ENCODE results near the gene PHF2. TPM values are rescaled to one million over a fixed set of nuclear protein-coding genes. Genes with fewer than 3 reads are reported as not detected.
"Not testable (repeated sequence)": the region's sequence is repeated elsewhere in the genome, so short reads cannot be mapped to it uniquely, and the experiment has no call there.

The PHF2 gene
- total RNA-seq, 1 donor from 2014 or later: 24.8 TPM

DNA sequence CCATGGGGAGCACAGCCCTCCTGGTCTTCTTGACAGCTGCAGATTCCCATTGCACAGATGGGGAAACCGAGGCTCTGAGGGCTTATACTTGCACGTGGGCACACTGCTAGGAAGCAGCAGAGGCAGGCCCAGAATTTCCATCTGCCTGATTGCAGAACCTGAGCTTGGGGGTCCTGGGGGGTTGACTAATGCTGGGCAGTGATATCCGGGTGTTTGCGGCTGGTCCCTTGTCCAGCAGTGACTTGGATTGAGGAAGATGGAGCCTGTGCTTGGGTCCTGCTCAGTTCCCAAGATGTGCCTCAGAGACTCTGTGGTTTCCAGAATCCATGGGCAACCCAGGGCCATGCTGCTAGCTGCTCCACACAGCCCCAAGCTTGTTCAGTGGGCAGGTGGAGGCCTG is 91.2 kb downstream of the PHF2 start:
- Mint-ChIP-seq H3K4me3 (ENCODE audit: low read depth) (no peak overlapping the region), H3K36me3 (ENCODE audit: low read depth) (no peaks in the 10 kb centered on the region), H3K27ac (no peak overlapping the region), H3K9me3 (peaks cover 7% of the 10 kb centered on the region), H3K27me3 (ENCODE audit: low read depth) (no peaks in the 10 kb centered on the region), H3K4me1 (ENCODE audit: low read depth) (no peaks in the 10 kb centered on the region)
- intact Hi-C loops (cut with micrococcal nuclease): no loop called here
- no peak for DNase-seq (ENCODE audit: low spot score)

DNA sequence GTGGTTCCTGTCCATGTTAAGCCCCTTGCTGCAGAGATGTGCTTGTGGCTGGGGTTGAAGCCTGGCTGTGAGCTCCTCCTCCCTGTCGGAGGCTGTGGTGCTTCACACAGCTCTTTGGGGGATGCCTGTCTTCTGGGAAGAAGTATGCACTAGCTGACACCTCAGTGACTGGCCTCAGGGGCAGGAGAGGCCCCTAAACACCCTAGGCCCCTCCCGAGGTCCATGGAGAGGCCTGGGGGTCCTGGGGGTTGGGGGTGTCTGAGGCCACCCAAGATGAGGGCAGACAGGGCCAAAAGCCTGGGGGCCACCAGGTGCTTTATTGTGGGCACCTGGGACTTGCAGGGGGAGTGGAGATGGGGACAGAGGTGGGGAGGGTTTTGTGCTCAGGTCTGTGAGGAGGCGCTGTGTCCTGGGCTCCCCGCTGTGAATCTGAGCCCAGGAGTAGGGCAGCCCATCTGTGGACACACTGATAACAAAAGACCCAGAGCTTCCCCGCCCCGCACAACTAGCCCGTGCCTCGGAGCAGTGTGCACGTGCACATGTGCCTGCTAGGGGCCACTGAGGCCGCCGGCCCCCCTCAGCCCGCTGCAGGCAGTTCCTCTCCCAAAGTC is 92.0 kb downstream of the PHF2 start:
- DNase-seq (ENCODE audit: low spot score): no peak
- Mint-ChIP-seq H3K27me3 (ENCODE audit: low read depth) (no peaks in the 10 kb centered on the region), H3K4me1 (ENCODE audit: low read depth) (no peaks in the 10 kb centered on the region), H3K36me3 (ENCODE audit: low read depth) (peaks cover 6% of the 10 kb centered on the region), H3K4me3 (ENCODE audit: low read depth) (no peak overlapping the region), H3K27ac (no peak overlapping the region), H3K9me3 (peaks cover 7% of the 10 kb centered on the region)
- intact Hi-C loops (cut with micrococcal nuclease): no loop called here

DNA sequence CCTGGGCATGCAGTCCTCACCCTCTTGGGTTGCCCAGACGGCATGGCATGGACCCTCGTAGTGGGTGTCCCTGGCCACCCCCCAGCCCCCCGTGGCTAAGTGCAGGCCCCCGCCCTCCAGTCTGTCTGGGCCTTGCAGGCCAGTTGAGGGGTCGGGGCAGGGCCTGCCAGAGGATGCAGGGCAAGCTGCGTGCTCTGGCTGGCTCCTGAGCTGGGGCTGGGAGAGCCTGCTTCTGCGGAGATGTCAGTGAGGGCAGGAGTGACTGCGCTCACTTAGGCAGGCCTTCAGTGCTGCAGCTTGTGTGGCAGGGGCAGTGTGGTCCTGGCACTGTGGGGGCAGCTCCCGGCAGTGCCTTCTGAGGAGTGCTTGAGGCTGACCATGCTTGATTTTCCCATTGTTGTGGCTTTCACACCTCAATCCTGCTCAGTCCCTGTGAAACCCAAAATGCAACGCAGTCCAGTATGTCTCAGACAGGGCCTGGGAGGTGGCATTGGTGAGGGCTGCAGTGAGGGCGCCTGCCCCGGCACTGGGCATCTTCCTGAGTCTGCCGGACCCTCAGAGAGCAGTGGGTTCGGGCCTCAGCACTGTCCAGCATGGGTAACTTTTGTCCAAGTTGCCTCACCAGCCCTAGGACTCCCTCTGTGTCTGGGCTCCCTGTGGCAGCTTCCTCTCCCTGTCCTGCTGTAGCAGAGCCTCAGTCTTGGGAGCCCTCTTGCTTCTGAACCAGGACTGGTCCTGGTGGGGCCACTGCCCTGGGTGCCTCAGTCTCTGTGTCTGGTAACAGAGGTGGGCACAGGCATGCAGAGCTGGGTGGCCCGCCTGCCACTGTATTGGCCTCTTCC is 93.0 kb downstream of the PHF2 start:
- Mint-ChIP-seq H3K4me1 (ENCODE audit: low read depth) (no peaks in the 10 kb centered on the region), H3K4me3 (ENCODE audit: low read depth) (no peak overlapping the region), H3K27me3 (ENCODE audit: low read depth) (no peaks in the 10 kb centered on the region), H3K36me3 (ENCODE audit: low read depth) (peaks cover 6% of the 10 kb centered on the region), H3K27ac (no peak overlapping the region), H3K9me3 (peaks cover 7% of the 10 kb centered on the region)
- DNase-seq (ENCODE audit: low spot score): no peak
- intact Hi-C loops (cut with micrococcal nuclease): no loop called here

DNA sequence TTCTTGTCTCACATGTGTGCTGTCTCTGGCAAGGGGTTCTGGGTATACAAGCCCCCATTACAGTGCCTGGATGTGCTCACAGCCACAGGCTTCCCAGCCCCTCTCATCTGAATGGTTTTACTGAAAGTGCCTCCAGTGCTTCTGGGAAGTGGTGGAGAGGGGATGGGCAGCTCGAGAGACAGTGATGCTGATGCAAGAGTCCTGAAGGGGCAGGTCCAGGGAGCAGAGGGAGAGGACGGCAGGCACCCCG is 93.5 kb downstream of the PHF2 start:
- H3K36me3 Mint-ChIP-seq (ENCODE audit: low read depth): peaks cover 6% of the 10 kb centered on the region
- intact Hi-C loops (cut with micrococcal nuclease): no loop called here
- no peaks in the 10 kb centered on the region for H3K4me1 Mint-ChIP-seq (ENCODE audit: low read depth)
- no peaks in the 10 kb centered on the region for H3K27me3 Mint-ChIP-seq (ENCODE audit: low read depth)
- DNase-seq (ENCODE audit: low spot score): no peak
- no peak overlapping the region for H3K4me3 Mint-ChIP-seq (ENCODE audit: low read depth)
- H3K9me3 Mint-ChIP-seq: peaks cover 7% of the 10 kb centered on the region
- no peak overlapping the region for H3K27ac Mint-ChIP-seq

DNA sequence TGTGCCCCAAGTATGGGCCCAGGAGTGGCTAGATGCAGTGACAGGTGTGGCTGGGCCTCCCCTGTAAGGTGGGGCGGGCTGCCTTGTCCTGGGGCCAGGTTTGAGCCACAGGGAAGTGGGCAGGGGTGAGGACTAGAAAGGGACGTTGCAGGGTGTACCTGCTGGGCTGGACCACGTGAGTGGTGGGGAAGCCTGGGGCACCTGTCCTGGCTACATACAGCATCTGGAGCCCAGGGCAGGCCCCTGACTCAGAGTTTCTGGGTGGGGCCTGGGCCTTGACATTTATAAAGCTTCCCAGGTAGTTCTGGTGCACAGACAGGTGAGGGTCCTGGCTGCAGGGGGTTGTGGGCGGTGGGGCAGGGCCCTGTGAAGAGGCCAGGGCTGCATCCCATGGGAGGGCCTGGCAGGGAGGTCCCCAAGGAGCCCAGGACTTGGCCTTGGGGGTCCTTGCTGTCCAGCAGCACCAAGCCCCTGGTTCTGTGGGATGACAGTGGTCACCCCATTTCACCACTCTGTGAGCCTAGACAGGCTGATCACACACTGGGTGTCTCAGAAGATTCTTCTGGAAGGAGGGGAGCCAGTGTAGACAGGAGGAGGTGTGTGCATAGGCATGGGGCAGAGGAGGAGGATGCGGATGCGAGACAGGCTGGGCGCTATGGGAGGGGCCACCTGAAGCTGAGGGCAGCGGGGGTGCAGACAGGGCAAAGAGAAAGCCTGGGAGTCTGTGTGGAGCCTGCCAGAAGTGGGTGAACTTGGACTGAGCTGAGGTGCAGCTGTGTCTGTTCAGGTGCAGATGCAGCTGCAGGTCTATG is 94.0 kb downstream of the PHF2 start:
- no peak for DNase-seq (ENCODE audit: low spot score)
- H3K4me1 Mint-ChIP-seq (ENCODE audit: low read depth): no peaks in the 10 kb centered on the region
- H3K27ac Mint-ChIP-seq: no peak overlapping the region
- H3K9me3 Mint-ChIP-seq: peaks cover 7% of the 10 kb centered on the region
- H3K4me3 Mint-ChIP-seq (ENCODE audit: low read depth): no peak overlapping the region
- intact Hi-C loops (cut with micrococcal nuclease): no loop called here
- H3K36me3 Mint-ChIP-seq (ENCODE audit: low read depth): peaks cover 6% of the 10 kb centered on the region
- H3K27me3 Mint-ChIP-seq (ENCODE audit: low read depth): no peaks in the 10 kb centered on the region

DNA sequence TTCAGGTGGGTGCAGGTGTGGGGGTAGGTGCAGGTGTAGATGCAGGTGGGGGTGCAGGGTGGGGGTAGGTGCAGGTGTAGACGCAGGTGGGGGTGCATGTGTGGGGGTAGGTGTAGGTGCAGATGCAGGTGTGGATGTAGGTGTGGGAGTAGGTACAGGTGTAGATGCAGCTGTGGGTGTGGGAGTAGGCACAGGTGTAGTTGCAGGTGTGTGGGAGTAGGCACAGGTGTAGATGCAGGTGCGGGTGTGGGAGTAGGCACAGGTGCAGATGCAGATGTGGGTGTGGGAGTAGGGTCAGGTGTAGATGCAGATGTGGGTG is 94.6 kb downstream of the PHF2 start:
- intact Hi-C loops (cut with micrococcal nuclease): no loop called here
- peaks cover 7% of the 10 kb centered on the region for H3K9me3 Mint-ChIP-seq
- H3K4me3 Mint-ChIP-seq (ENCODE audit: low read depth): no peak overlapping the region
- no peaks in the 10 kb centered on the region for H3K27me3 Mint-ChIP-seq (ENCODE audit: low read depth)
- H3K4me1 Mint-ChIP-seq (ENCODE audit: low read depth): no peaks in the 10 kb centered on the region
- peaks cover 6% of the 10 kb centered on the region for H3K36me3 Mint-ChIP-seq (ENCODE audit: low read depth)
- no peak for DNase-seq (ENCODE audit: low spot score)
- no peak overlapping the region for H3K27ac Mint-ChIP-seq

DNA sequence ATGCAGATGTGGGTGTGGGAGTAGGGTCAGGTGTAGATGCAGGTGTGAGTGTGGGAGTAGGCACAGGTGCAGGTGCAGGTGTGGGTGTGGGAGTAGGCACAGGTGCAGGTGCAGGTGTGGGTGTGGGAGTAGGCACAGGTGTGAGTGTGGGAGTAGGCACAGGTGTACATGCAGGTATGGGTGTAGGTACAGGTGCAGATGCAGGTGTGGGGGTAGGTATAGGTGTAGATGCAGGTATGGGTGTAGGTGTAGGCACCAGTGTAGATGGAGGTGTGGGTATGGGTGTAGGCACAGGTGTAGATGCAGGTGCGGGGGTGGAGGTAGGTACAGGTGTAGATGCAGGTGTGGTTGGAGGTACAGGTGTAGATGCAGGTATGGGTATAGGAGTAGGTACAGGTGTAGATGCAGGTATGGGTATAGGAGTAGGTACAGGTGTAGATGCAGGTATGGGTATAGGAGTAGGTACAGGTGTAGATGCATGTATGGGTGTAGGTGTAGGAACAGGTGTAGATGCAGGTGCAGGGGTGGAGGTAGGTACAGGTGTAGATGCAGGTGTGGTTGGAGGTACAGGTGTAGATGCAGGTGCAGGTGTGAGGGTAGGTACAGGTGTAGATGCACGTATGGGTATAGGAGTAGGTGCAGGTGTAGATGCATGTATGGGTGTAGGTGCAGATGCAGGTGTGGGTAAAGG is 96.1 kb downstream of the PHF2 start:
- H3K36me3 Mint-ChIP-seq (ENCODE audit: low read depth); H3K27me3 Mint-ChIP-seq (ENCODE audit: low read depth); DNase-seq (ENCODE audit: low spot score); H3K27ac Mint-ChIP-seq; H3K4me1 Mint-ChIP-seq (ENCODE audit: low read depth); H3K4me3 Mint-ChIP-seq (ENCODE audit: low read depth); intact Hi-C loops (cut with micrococcal nuclease); H3K9me3 Mint-ChIP-seq: not testable (repeated sequence)

DNA sequence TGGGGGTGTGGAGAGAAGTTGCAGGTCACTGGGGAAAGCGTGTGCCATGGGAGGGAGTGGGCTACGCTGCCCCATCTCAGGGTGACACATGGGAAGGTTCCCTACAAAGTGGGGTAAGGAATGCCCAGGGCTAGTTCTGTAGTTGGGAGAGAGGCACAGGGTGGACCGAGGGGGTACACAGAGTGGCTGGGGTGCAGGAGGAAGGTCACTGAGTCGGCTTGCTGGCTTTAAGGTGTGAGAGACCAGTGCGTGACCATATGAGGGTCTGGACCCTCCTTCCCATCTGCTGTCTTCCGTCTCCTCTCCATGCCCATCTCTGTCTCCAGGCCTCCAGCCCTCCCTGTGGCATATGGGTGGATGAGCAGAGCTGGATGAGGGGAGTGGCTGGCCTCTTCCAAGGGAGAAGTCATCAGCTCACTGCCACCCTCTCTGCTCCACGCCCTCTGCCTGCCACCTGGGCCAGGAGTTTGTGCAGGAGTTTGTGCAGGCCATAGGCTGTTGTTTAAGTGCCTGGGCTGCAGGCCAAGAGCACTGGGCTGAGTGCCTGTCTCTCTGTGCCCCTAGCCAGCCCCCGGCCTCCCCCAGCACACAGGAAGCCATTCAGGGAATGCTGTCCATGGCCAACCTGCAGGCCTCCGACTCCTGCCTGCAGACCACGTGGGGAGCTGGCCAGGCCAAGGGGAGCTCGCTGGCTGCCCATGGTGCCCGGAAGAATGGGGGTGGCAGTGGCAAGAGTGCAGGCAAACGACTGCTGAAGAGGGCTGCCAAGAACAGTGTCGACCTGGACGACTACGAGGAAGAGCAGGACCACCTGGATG is 96.8 kb downstream of the PHF2 start:
- intact Hi-C loops (cut with micrococcal nuclease): no loop called here
- Mint-ChIP-seq H3K27me3 (ENCODE audit: low read depth) (no peaks in the 10 kb centered on the region), H3K36me3 (ENCODE audit: low read depth) (peaks cover 10% of the 10 kb centered on the region), H3K27ac (no peak overlapping the region), H3K9me3 (peaks cover 7% of the 10 kb centered on the region), H3K4me1 (ENCODE audit: low read depth) (no peaks in the 10 kb centered on the region), H3K4me3 (ENCODE audit: low read depth) (no peak overlapping the region)
- no peak for DNase-seq (ENCODE audit: low spot score)

DNA sequence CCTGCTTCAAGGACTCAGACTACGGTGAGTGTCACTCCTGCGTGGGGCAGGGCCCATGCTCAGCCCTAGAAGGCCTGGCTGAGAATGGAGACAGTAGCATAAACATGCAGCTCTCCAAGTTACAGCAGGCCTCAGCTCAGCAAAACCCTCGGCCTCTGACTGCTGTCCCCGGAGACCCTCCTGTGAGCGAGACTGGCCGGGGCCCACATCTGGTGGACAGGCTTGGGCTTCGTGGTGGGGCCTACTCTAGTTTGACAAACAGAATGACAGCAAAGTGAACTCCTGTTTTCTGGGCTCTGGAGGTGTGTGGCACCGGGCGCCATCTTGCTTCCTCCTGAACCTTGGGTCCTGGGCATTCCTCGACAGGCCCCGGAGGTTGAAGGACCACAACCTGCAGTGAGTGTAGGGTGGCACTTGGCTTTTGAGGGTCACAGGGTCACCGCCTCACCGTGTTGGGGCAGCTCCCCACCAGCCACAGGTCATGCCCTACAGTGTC is 97.5 kb downstream of the PHF2 start:
- Mint-ChIP-seq H3K4me3 (ENCODE audit: low read depth) (no peak overlapping the region), H3K4me1 (ENCODE audit: low read depth) (no peaks in the 10 kb centered on the region)

DNA sequence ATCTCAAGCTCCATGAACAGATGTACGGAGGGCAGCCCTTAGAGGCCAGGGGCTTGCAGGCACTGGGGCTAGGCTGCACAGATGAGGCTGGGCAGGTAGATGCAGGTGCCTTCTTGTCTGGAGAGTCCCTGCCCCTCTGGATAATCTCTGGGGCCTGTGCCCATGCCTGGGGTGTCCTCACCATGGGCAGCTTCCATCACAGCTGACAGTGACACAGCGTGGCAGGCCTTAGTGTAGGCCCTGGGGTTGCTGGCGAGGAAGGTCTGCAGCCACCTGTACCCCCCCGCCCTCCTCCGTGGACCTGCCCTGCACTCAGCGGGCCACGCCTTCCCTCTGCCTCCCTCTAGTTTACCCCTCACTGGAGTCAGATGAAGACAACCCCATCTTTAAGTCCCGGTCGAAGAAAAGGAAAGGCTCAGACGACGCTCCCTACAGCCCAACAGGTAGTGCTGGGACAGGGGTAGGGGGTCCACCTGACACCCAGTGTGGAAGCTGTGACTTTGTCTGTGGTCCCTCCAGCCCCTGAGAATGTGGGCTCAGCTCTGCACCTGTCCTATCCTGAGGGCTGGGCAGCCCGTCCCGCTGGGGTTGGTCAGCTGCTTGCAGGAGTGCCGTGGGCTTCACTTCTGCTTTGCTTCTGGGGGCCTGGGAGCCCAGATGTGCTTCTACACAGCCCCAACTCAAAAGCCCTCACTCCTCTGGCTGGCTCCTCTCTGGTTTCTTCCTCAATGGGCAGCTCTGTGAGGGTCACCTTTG is 98.4 kb downstream of the PHF2 start:
- Mint-ChIP-seq H3K27ac (no peak overlapping the region), H3K4me1 (ENCODE audit: low read depth) (no peaks in the 10 kb centered on the region), H3K4me3 (ENCODE audit: low read depth) (no peak overlapping the region), H3K36me3 (ENCODE audit: low read depth) (peaks cover 10% of the 10 kb centered on the region), H3K27me3 (ENCODE audit: low read depth) (no peaks in the 10 kb centered on the region), H3K9me3 (peaks cover 7% of the 10 kb centered on the region)
- DNase-seq (ENCODE audit: low spot score): no peak
- intact Hi-C loops (cut with micrococcal nuclease): no loop called here

More for the DNA sequence above, 97.5 kb downstream of the PHF2 start:
- no peak for DNase-seq (ENCODE audit: low spot score)
- Mint-ChIP-seq H3K36me3 (ENCODE audit: low read depth) (peaks cover 10% of the 10 kb centered on the region), H3K27me3 (ENCODE audit: low read depth) (no peaks in the 10 kb centered on the region), H3K27ac (no peak overlapping the region), H3K9me3 (peaks cover 7% of the 10 kb centered on the region)
- intact Hi-C loops (cut with micrococcal nuclease): no loop called here

DNA sequence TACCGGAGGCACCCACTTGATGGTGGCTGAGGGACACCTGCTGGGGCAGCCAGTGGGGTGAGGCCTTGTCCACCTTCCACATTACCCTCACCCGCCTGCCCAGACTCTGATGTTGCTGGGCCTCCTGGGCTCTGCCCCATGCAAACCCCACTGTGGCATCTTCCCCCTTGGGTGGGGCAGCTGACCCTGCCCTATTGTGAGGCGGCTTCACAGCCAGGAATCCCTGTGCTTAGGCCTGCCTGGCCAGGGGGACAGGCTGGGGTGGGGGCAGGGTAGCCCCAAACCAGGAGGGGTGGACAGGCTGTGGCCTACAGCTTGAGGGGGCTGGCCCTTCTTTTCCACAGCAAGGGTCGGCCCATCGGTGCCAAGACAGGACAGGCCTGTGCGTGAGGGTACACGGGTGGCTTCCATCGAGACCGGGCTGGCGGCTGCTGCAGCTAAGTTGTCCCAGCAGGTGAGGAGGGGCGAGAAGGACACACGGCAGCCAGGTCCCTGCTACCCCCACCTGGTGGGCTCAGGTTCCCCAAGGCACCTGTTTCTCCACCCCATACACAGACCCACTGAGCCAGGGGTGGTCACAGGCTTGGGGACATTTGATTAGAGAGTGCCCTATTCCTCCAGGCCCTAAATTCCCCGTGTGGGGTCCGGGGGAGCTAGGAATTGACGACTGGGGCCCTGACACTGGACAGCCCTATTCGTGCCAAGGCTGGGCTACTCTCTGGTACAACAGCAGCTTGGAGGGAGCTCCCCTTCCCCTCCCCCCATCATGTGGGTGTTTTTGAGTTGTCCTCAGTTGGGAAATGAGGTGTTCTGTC is 99.2 kb downstream of the PHF2 start:
- no peaks in the 10 kb centered on the region for H3K4me1 Mint-ChIP-seq (ENCODE audit: low read depth)
- peaks cover 10% of the 10 kb centered on the region for H3K36me3 Mint-ChIP-seq (ENCODE audit: low read depth)
- H3K9me3 Mint-ChIP-seq: peaks cover 7% of the 10 kb centered on the region
- DNase-seq (ENCODE audit: low spot score): no peak
- H3K27ac Mint-ChIP-seq: no peak overlapping the region
- H3K27me3 Mint-ChIP-seq (ENCODE audit: low read depth): no peaks in the 10 kb centered on the region
- H3K4me3 Mint-ChIP-seq (ENCODE audit: low read depth): no peak overlapping the region
- intact Hi-C loops (cut with micrococcal nuclease): no loop called here
